ENCODE results near the gene PRRC1. TPM values are rescaled to one million over a fixed set of nuclear protein-coding genes. Genes with fewer than 3 reads are reported as not detected.

Gene PRRC1
- total and polyA plus RNA-seq, 9 of the 15 experiments (the other 6 are each of a cell fraction or from before 2014, with no cell fraction given), result 23.4 to 68.7 (median 43.9) TPM

- TF ChIP-seq POLR2H (tag; IDR thresholded peaks at IDR 0.05; ENCODE audit: low read depth) (no peak), CTBP1 (IDR thresholded peaks at IDR 0.05; ENCODE audit: borderline replicate concordance) (peak; percentile 10; the same call in 1 of the 2 replicates), FOXM1 (IDR thresholded peaks at IDR 0.05; ENCODE audit: low read depth) (no peak), FOXM1 (CRISPR knock-in tag; IDR thresholded peaks at IDR 0.05; ENCODE audit: low read depth) (peak; percentile 47; the same call in 1 of the 2 replicates), FOXK2 (conservative IDR thresholded peaks at IDR 0.05 in 1 of 2, IDR thresholded peaks at IDR 0.05 in 1 of 2; ENCODE audit: low read depth in 2 of 2) (no peak; a peak in 1 of 4 replicates), CREB5 (CRISPR knock-in tag; IDR thresholded peaks at IDR 0.05) (0 out of 2 replicates have a peak, but pooled peaks have one; percentile 29), SUPT5H (IDR thresholded peaks at IDR 0.05) (peak; percentile 87), TFAP4 (CRISPR knock-in tag; IDR thresholded peaks at IDR 0.05; ENCODE audit: borderline replicate concordance) (peak; percentile 71; the same call in 1 of the 2 replicates), ARID1B (IDR thresholded peaks at IDR 0.05) (peak; percentile 1; the same call in 1 of the 2 replicates), TFAM (CRISPR knock-in tag; conservative IDR thresholded peaks at IDR 0.05) (no peak), MYC (IDR thresholded peaks at IDR 0.05; ENCODE audit: low read depth, low read length) (peak; percentile 84), MYC (CRISPR knock-in tag; IDR thresholded peaks at IDR 0.05; ENCODE audit: borderline replicate concordance, low read depth) (peak; percentile 62; the same call in 1 of the 2 replicates), ZC3H4 (CRISPR knock-in tag; IDR thresholded peaks at IDR 0.05; ENCODE audit: borderline replicate concordance) (peak; percentile 85; the same call in 1 of the 2 replicates), ZNF707 (CRISPR knock-in tag; conservative IDR thresholded peaks at IDR 0.05) (no peak), MXI1 (IDR thresholded peaks at IDR 0.05; ENCODE audit: low read depth, low read length) (peak; percentile 52; the same call in 1 of the 2 replicates), MTA3 (IDR thresholded peaks at IDR 0.05; ENCODE audit: borderline replicate concordance) (0 out of 2 replicates have a peak, but pooled peaks have one; percentile 28), RUNX1 (IDR thresholded peaks at IDR 0.05; ENCODE audit: low read depth) (no peak), ESRRB (CRISPR knock-in tag; IDR thresholded peaks at IDR 0.05; ENCODE audit: borderline replicate concordance) (no peak), MBD2 (IDR thresholded peaks at IDR 0.05; ENCODE audit: borderline replicate concordance, low read depth) (peak; percentile 74; the same call in 1 of the 2 replicates), ATF1 (CRISPR knock-in tag; IDR thresholded peaks at IDR 0.05) (no peak), ATF1 (tag; IDR thresholded peaks at IDR 0.05) (peak; percentile 68), ZNF639 (CRISPR knock-in tag; conservative IDR thresholded peaks at IDR 0.05 in 1 of 2, IDR thresholded peaks at IDR 0.05 in 1 of 2) (0 out of 4 replicates have a peak, but pooled peaks of 1 of the 2 experiments have one; percentile 1)
These were observed at the start of gene PRRC1 (continued) for GRCh38 chr5:127517480-127518318.

Measured in K562 (cell line).